Fibroblast of pulmonary artery (primary cell): Measurements from ENCODE around the gene RCBTB2.

Experiments
- DNase-seq: peaks from one replicate; pipeline ENCODE4 v3.0.0-alpha.2; 2010; ENCODE audit warnings: low read depth
- H3K4me3 ChIP-seq: replicated peaks from 2 replicates; pipeline ENCODE4 v1.5.1; 2011; ENCODE audit warnings: low read depth, mild to moderate bottlenecking, control low read depth, low read length, moderate library complexity
- CTCF ChIP-seq: IDR thresholded peaks from 2 replicates; pipeline ENCODE4 v1.5.1; 2011; ENCODE audit warnings: mild to moderate bottlenecking, control low read depth, low read length, inconsistent platforms; ENCODE audit errors: missing control alignments

RCBTB2 gene

GRCh38 chr13:48551329-48551728 lies 18.4 kb upstream of the RCBTB2 start:
- no peak for DNase-seq
- H3K4me3 ChIP-seq: no peak overlapping the region
- no peak for TF ChIP-seq CTCF

DNA sequence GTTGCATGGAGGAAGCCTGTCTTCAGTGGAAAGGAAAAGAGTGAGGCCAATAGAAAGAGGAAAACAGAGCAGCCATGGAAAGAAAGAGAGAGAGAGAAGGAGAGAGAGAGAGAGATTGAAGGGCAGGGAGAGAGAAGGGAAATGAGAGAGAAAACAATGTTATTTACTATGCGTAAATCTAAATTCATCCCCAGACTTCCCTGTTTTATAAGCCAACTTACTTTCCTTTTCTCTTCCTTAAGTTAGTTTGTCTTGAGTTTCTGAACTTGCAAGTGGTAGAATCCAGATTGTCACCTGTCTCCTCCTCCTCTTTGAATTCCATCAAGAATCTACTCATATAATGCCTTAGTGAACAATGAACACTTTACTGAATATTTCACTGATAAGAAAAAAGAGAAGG lies 16.8 kb upstream of the RCBTB2 start:
- H3K4me3 ChIP-seq: no peak overlapping the region
- TF ChIP-seq CTCF: no peak
- no peak for DNase-seq

- DNase-seq: no peak
- TF ChIP-seq CTCF: no peak
- no peak overlapping the region for H3K4me3 ChIP-seq
Observed at GRCh38 chr13:48547663-48548092, 14.8 kb upstream of the RCBTB2 start.

GRCh38 chr13:48545608-48546007 lies 12.7 kb upstream of the RCBTB2 start:
- no peak for DNase-seq
- TF ChIP-seq CTCF: no peak

GRCh38 chr13:48542581-48543341 lies 9.9 kb upstream of the RCBTB2 start:
- peak; percentile 52 for DNase-seq
- TF ChIP-seq CTCF: peak; percentile 14
- no peak overlapping the region for H3K4me3 ChIP-seq

More at GRCh38 chr13:48545608-48546007, 12.7 kb upstream of the RCBTB2 start:
- H3K4me3 ChIP-seq: no peak overlapping the region

DNA sequence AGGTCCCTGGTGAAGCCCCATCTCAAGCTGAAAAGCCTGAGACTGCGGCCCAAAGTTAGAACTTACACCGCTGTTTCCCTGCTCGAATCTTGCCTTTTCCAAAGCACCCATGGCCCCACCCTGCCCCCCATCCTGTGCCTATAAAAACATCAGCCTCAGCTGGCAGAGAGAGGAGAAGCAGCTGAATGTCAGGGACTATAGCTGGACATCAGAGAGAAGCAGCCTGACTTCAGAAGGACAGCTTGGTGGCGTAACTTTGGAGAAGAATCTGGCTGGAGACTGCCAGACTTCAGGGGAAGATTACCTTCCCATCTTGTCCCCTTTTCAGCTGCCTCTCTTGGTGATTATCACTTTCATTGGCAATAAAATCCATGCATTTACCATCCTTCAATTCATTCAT lies 9.3 kb upstream of the RCBTB2 start:
- H3K4me3 ChIP-seq: no peak overlapping the region
- DNase-seq: no peak
- TF ChIP-seq CTCF: no peak

DNA sequence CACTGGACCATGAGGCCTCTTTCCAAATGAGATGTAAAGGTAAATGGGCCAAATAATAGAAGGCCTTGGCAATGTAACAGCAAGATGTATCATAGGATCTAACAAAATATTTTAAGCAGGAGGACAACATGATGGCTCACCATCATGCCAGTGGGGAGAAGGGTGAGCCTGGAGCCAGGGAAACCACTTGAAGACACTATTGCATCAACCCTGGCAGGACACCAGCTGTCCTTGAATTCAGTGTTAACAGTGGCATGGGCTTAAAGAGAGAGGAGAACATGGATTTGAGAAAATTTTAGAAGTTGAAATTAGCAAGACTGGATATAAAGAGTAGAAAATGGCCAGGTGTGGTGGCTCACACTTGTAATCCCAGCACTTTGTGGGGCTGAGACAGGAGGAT lies 6.7 kb upstream of the RCBTB2 start:
- no peak for DNase-seq

More for the DNA sequence above, 6.7 kb upstream of the RCBTB2 start:
- no peak for TF ChIP-seq CTCF
- H3K4me3 ChIP-seq: no peak overlapping the region
